ENCODE data around the gene EPAS1. TPM values are rescaled to one million over a fixed set of nuclear protein-coding genes. Genes with fewer than 3 reads are reported as not detected.

The EPAS1 gene
- polyA plus RNA-seq, 1 of the 3 experiments (the other 2 are of a cell fraction) = 69.2 TPM

- Histone ChIP-seq H3K9me3 (no peaks in the 10 kb centered on the region), H3K4me2 (no peak overlapping the region), H3K79me2 (ENCODE audit: insufficient read depth) (no peaks in the 10 kb centered on the region), H3K4me1 (ENCODE audit: control insufficient read depth in 1 of 2, insufficient read depth in 2 of 2, low read depth in 1 of 2, low read length in 1 of 2) (no peaks in the 10 kb centered on the region; a peak in 1 of 4 replicates), H3K9ac (no peak overlapping the region), H3F3A (replicated peaks; ENCODE audit: insufficient read depth) (no peaks in the 10 kb centered on the region), H3K27me3 (ENCODE audit: insufficient read depth) (no peaks in the 10 kb centered on the region), H3K27ac (ENCODE audit: low read depth in 2 of 2, low read length in 1 of 2) (no peak overlapping the region), H4K20me1 (ENCODE audit: insufficient read depth) (no peaks in the 10 kb centered on the region), H3K4me3 (ENCODE audit: low read depth in 2 of 2, low read length in 1 of 2) (no peak overlapping the region), H3K36me3 (replicated peaks in 1 of 2; ENCODE audit: control insufficient read depth in 1 of 2, insufficient read depth in 2 of 2, low read length in 1 of 2) (no peaks in the 10 kb centered on the region), H3K9me2 (no peaks in the 10 kb centered on the region), H2AFZ (ENCODE audit: low read depth) (no peak overlapping the region)
- POLR2A ChIA-PET = no interaction called here
- no peak for DNase-seq
- no peak for TF ChIP-seq TCF12 (IDR thresholded peaks at IDR 0.05)
- no peak for TF ChIP-seq SMC3 (IDR thresholded peaks at IDR 0.05; ENCODE audit: low read depth, low read length)
- no peak for TF ChIP-seq PBX3 (IDR thresholded peaks at IDR 0.05)
- no peak for TF ChIP-seq REST (IDR thresholded peaks at IDR 0.05; ENCODE audit: low read depth, low read length)
- TF ChIP-seq GATA2 (CRISPR knock-in tag; IDR thresholded peaks at IDR 0.05) = no peak
- TF ChIP-seq TAF1 (IDR thresholded peaks at IDR 0.05; ENCODE audit: borderline replicate concordance, low read depth, low read length) = no peak
- no peak for TF ChIP-seq MXI1 (IDR thresholded peaks at IDR 0.05; ENCODE audit: low read depth, low read length)
- no peak for TF ChIP-seq FOSL2 (IDR thresholded peaks at IDR 0.05; ENCODE audit: borderline replicate concordance, low read depth)
- CTCF ChIA-PET = interaction anchor here (1.1 to 2.2 kb wide), 4 partner anchors 12 to 41 kb away, joined by 3 to 11 read pairs (median 3); no protein-coding TSS in a partner anchor
- WGBS (ENCODE audit: low lambda C conversion rate) = 70% methylated on average over 3 of the region's 3 CpGs
Observed at GRCh38 chr2:46278952-46279351, 18.3 kb upstream of the EPAS1 start.

GRCh38 chr2:46281939-46282338, 15.3 kb upstream of the EPAS1 start:
- no peak overlapping the region for H3K27ac ChIP-seq (ENCODE audit: low read depth in 2 of 2, low read length in 1 of 2)
- WGBS (ENCODE audit: low lambda C conversion rate) = 80% methylated on average over 1 of the region's 1 CpG
- no peak overlapping the region for H3K4me3 ChIP-seq (ENCODE audit: low read depth in 2 of 2, low read length in 1 of 2)
- no peaks in the 10 kb centered on the region for H3K9me2 ChIP-seq
- no peaks in the 10 kb centered on the region for H3K27me3 ChIP-seq (ENCODE audit: insufficient read depth)
- H3K9me3 ChIP-seq = no peaks in the 10 kb centered on the region
- ChIA-PET POLR2A (no interaction called here), CTCF (interaction anchor here (1.9 to 6.4 kb wide), 2 partner anchors 12 to 219 kb away, joined by 7 to 40 read pairs; no protein-coding TSS in a partner anchor)
- no peak overlapping the region for H3K4me2 ChIP-seq
- H3K4me1 ChIP-seq (ENCODE audit: control insufficient read depth in 1 of 2, insufficient read depth in 2 of 2, low read depth in 1 of 2, low read length in 1 of 2) = peaks cover 0 to 11% of the 10 kb centered on the region in 2 experiments; a peak in 1 of 4 replicates
- H3F3A ChIP-seq (replicated peaks; ENCODE audit: insufficient read depth) = no peaks in the 10 kb centered on the region
- H4K20me1 ChIP-seq (ENCODE audit: insufficient read depth) = no peaks in the 10 kb centered on the region
- no peak for DNase-seq
- H3K9ac ChIP-seq = no peak overlapping the region
- H2AFZ ChIP-seq (ENCODE audit: low read depth) = no peak overlapping the region
- no peaks in the 10 kb centered on the region for H3K36me3 ChIP-seq (replicated peaks in 1 of 2; ENCODE audit: control insufficient read depth in 1 of 2, insufficient read depth in 2 of 2, low read length in 1 of 2)
- H3K79me2 ChIP-seq (ENCODE audit: insufficient read depth) = no peaks in the 10 kb centered on the region
- TF ChIP-seq JUND (IDR thresholded peaks at IDR 0.05) (no peak), MXI1 (IDR thresholded peaks at IDR 0.05; ENCODE audit: low read depth, low read length) (no peak), GABPA (IDR thresholded peaks at IDR 0.05; ENCODE audit: low read depth) (no peak), MAX (IDR thresholded peaks at IDR 0.05; ENCODE audit: low read depth) (no peak), TCF12 (IDR thresholded peaks at IDR 0.05) (no peak), EP300 (IDR thresholded peaks at IDR 0.05; ENCODE audit: borderline replicate concordance in 1 of 2, low read depth in 1 of 2, low read length in 1 of 2) (no peak), EZH2phosphoT487 (IDR thresholded peaks at IDR 0.05; ENCODE audit: borderline replicate concordance, low read depth) (no peak), CHD2 (IDR thresholded peaks at IDR 0.05; ENCODE audit: low read length, partially characterized antibody) (no peak), RFX5 (IDR thresholded peaks at IDR 0.05; ENCODE audit: low read length) (no peak), USF2 (IDR thresholded peaks at IDR 0.05; ENCODE audit: borderline replicate concordance, low read depth, low read length) (no peak), RXRA (IDR thresholded peaks at IDR 0.05; ENCODE audit: borderline replicate concordance, low read depth) (no peak), RAD21 (IDR thresholded peaks at IDR 0.05; ENCODE audit: low read length) (no peak)
